ENCODE data around the gene CFAP97.

DNA sequence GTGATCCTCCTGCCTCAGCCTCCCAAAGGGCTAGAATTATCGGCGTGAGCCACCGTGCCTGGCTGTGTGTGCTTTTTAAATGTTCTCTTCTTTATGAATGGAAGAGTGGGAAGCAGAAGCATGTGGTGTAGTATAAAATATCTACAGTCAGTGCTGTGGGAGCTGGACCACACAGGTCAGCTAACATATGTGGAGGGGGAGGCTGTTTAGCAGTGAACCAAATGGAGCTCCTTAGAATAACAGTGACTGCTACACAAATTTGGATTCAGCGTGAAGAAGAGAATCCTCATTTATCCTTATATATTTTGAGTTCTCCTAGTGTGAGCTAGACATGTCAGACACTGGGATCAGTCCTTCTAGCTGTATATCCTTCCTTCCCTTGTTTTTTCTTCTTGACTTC, 8.8 kb upstream of the CFAP97 start:
- TF ChIP-seq EZH2 (IDR thresholded peaks at IDR 0.05; ENCODE audit: low read length, unreplicated experiment) (no peak), EZH2phosphoT487 (IDR thresholded peaks at IDR 0.05; ENCODE audit: borderline replicate concordance, low read length) (no peak)

All from PC-3 (cell line).